GM12891 (cell line): ENCODE data around the gene NECTIN4.

ENCODE experiments used
- PAX5 ChIP-seq: IDR thresholded peaks from 2 replicates; pipeline ENCODE4 v1.6.1; 2011; ENCODE audit warnings: low read length, moderate library complexity, mild to moderate bottlenecking; ENCODE audit not compliant: insufficient read depth, severe bottlenecking
- POLR2A ChIP-seq: IDR thresholded peaks from 2 replicates; pipeline ENCODE4 v1.6.1; 2011; ENCODE audit warnings: low read depth, low read length, control low read depth
- POLR2AphosphoS5 ChIP-seq: IDR thresholded peaks from 2 replicates; pipeline ENCODE4 v1.6.1; 2011; ENCODE audit warnings: low read depth, low read length, control low read depth
- SPI1 ChIP-seq: IDR thresholded peaks from 2 replicates; pipeline ENCODE4 v1.6.1; 2011; ENCODE audit warnings: low read depth, low read length, control low read depth
- TAF1 ChIP-seq: IDR thresholded peaks from 2 replicates; pipeline ENCODE4 v1.6.1; 2011; ENCODE audit warnings: low read depth, low read length, control low read depth

DNA sequence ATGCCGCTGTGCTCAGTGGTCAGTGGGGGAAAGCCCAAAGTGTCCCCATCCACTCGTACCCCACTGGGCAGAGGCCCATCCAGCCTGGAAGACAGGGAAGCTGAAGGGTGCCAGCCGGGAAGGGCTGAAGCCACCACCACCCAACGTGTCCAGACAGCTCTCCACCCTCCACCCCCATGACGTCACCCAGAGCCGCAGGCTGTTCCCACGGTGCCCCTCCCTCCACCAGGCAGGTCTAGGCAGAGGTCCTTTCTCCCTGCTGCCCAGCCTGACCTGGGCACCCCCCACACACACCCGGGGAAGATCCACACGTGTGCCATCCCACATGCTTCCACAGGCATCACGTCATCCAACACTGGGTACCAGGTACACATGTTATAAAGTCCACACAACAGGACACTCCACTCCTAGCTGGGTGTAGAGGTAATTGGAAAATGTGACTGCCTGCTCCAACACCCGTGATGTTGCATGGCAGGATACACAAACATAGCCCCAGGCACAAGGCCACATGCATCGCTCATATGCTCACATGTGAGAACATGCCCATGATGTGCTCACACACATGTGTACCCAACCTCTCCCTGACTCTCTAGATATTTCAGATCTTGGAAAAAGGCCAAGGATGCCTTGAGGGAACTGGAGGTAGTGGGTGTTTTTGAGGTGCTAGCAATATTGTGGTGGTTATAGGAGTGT, 14.5 kb downstream of the NECTIN4 start:
- no peak for TF ChIP-seq SPI1
- TF ChIP-seq POLR2A, result no peak
- no peak for TF ChIP-seq POLR2AphosphoS5
- TF ChIP-seq PAX5, result no peak
- TF ChIP-seq TAF1, result no peak
